K562 (cell line): ENCODE measurements around the gene SSH3. TPM values are rescaled to one million over a fixed set of nuclear protein-coding genes. Genes with fewer than 3 reads are reported as not detected.

Source experiments
- ATAC-seq: fragments of 200-7000 bp; cut with Tn5 transposase; 3 replicates; pipeline ENCODE4 v1.9.1; 2020; ENCODE audit warnings: moderate library complexity
- BruUV-seq: library from RNA; stranded (reverse); fragments of 400-500 nt; replicated peaks from 2 replicates; lab custom pipeline; 2021; lab: Mats Ljungman, UMichigan
- CTCF ChIA-PET: fragments of 300-600 bp; formaldehyde crosslinking; extraction: SDS; loops from one replicate; lab custom pipeline; 2021; ENCODE audit warnings: low intra/inter-chr PET ratio; lab: Yijun Ruan, JAX
- POLR2A ChIA-PET: fragments of 300-600, 350-650 bp; sonication (Branson Sonifier 250); formaldehyde crosslinking; extraction: SDS; loops from one replicate; lab custom pipeline; 2021; ENCODE audit warnings: antibody characterized with exemption, inconsistent platforms; lab: Yijun Ruan, JAX
- DNase-seq, 4 experiments: peaks; one replicate each; pipeline versions ENCODE4 v3.0.0 to v3.0.0-alpha.2; 2011 to 2018; ENCODE audit warnings: low spot score in 3 of 4, mixed read lengths in 3 of 4; ENCODE audit errors: extremely low read depth in 1 of 4
- FAIRE-seq: peaks from 2 replicates; lab custom pipeline; 2011; peaks lifted over from hg19 to GRCh38; lab: Jason Lieb, UNC
- H2AFZ ChIP-seq: 2 replicates; pipeline ENCODE4 v1.6.0; 2011; ENCODE audit warnings: low read depth, low read length, control low read depth, inconsistent platforms
- H3K27ac ChIP-seq: fragments of 200-600 bp; 3 replicates; pipeline ENCODE4 v1.8.0; 2011; ENCODE audit warnings: low read depth, mild to moderate bottlenecking, control low read depth, inconsistent platforms, low read length, moderate library complexity, mixed read lengths; ENCODE audit errors: extremely low read depth
- H3K27me3 ChIP-seq, 2 experiments: fragments of 300-600 bp in 1 of 2; 2 replicates in 1 of 2; 3 replicates in 1 of 2; pipeline versions ENCODE4 v1.6.0 to v1.8.0; 2011; ENCODE audit warnings: inconsistent platforms in 2 of 2, low read length in 2 of 2, mild to moderate bottlenecking in 1 of 2, mixed read lengths in 1 of 2, moderate library complexity in 1 of 2; ENCODE audit not compliant: control insufficient read depth in 2 of 2, insufficient read depth in 2 of 2
- H3K36me3 ChIP-seq: fragments of 300-600 bp; 3 replicates; pipeline ENCODE4 v1.8.0; 2011; ENCODE audit warnings: mild to moderate bottlenecking, low read length, inconsistent platforms; ENCODE audit not compliant: control insufficient read depth, insufficient read depth
- H3K4me1 ChIP-seq, 2 experiments: fragments of 200-600 bp in 1 of 2; replicated peaks in 1 of 2; 2 replicates in 1 of 2; 3 replicates in 1 of 2; pipeline versions ENCODE4 v1.5.1 to v1.8.0; 2011; ENCODE audit warnings: inconsistent platforms in 2 of 2, low read length in 2 of 2, mild to moderate bottlenecking in 1 of 2, mixed read lengths in 1 of 2, moderate library complexity in 1 of 2; ENCODE audit not compliant: control insufficient read depth in 2 of 2, insufficient read depth in 2 of 2
- H3K4me2 ChIP-seq: 2 replicates; pipeline ENCODE4 v1.6.1; 2011; ENCODE audit warnings: low read length, control low read depth, inconsistent platforms, mixed read lengths; ENCODE audit not compliant: insufficient read depth
- H3K4me3 ChIP-seq: fragments of 200-600 bp; sonication (generic), shearing (Covaris generic); 2 replicates; pipeline ENCODE4 v1.5.1; 2016; ENCODE audit warnings: control low read depth, inconsistent platforms
- H3K79me2 ChIP-seq: fragments of 200-600 bp; 3 replicates; pipeline ENCODE4 v1.8.0; 2011; ENCODE audit warnings: low read length, inconsistent platforms; ENCODE audit not compliant: control insufficient read depth, insufficient read depth
- H3K9ac ChIP-seq, 2 experiments: 2 replicates each; pipeline versions ENCODE4 v1.6.0 to v1.6.1; 2011; ENCODE audit warnings: low read depth in 2 of 2, low read length in 2 of 2, control low read depth in 1 of 2, inconsistent platforms in 1 of 2, mild to moderate bottlenecking in 1 of 2, mixed read lengths in 1 of 2; ENCODE audit not compliant: insufficient read depth in 1 of 2
- H3K9me1 ChIP-seq: one replicate; pipeline ENCODE4 v1.6.0; 2011; ENCODE audit warnings: inconsistent platforms, mild to moderate bottlenecking, low read length, moderate library complexity; ENCODE audit not compliant: control insufficient read depth, insufficient read depth
- H3K9me3 ChIP-seq: replicated peaks from 2 replicates; pipeline ENCODE4 v1.5.1; 2011; ENCODE audit warnings: low read depth, low read length, inconsistent platforms; ENCODE audit not compliant: control insufficient read depth, insufficient read depth
- H4K20me1 ChIP-seq: replicated peaks from 2 replicates; pipeline ENCODE4 v1.6.1; 2011; ENCODE audit warnings: low read length, inconsistent platforms, mixed read lengths; ENCODE audit not compliant: control insufficient read depth, insufficient read depth
- DEAF1 ChIP-seq: fragments of 450-650 bp; formaldehyde crosslinking; IDR thresholded peaks from 2 replicates; pipeline ENCODE4 v1.4.0; 2020; ENCODE audit warnings: mild to moderate bottlenecking, moderate library complexity
- E4F1 ChIP-seq: fragments of 250-450 bp; sonication (Bioruptor Pico); IDR thresholded peaks from 2 replicates; pipeline ENCODE4 v1.5.0; 2021; ENCODE audit warnings: mild to moderate bottlenecking, borderline replicate concordance
- EZH2 ChIP-seq: IDR thresholded peaks from 2 replicates; pipeline ENCODE4 v1.6.1; 2012; ENCODE audit warnings: low read depth, mild to moderate bottlenecking, inconsistent platforms, low read length, borderline replicate concordance
- GABPB2 ChIP-seq: fragments of 250-450 bp; sonication (Bioruptor Pico); conservative IDR thresholded peaks from 2 replicates; pipeline ENCODE4 v1.5.1; 2021; ENCODE audit warnings: mild to moderate bottlenecking
- NBN ChIP-seq: fragments of 450-650 bp; IDR thresholded peaks from 2 replicates; pipeline ENCODE4 v1.6.1; 2016; ENCODE audit warnings: low read depth, mild to moderate bottlenecking
- RBM34 ChIP-seq: fragments of 200-400 bp; formaldehyde crosslinking; IDR thresholded peaks from 2 replicates; pipeline ENCODE4 v1.6.1; 2018; ENCODE audit warnings: low read length, borderline replicate concordance; ENCODE audit not compliant: insufficient read depth
- SMARCB1 ChIP-seq: IDR thresholded peaks from 2 replicates; pipeline ENCODE4 v1.6.1; 2011; ENCODE audit warnings: improper control_type of control experiment, low read depth; ENCODE audit not compliant: insufficient read length
- WGBS: fragments of 100-300 bp; shearing (Covaris generic); methylation state at CpG from one replicate; pipeline ENCODE4 v1.1.6; 2016; ENCODE audit warnings: low coverage, mixed read lengths; ENCODE audit not compliant: insufficient coverage; ENCODE audit errors: missing lambda C conversion rate; 5-methylcytosine and 5-hydroxymethylcytosine counted together
- in situ Hi-C: fragments of 300-500 bp; cut with MboI; formaldehyde crosslinking; loops from 4 replicates; pipeline ENCODE4 v1.15.0; 2018; ENCODE audit warnings: inconsistent platforms, mixed read lengths
- intact Hi-C: fragments of 100-400 bp; cut with micrococcal nuclease; formaldehyde crosslinking; loops from 2 replicates; pipeline ENCODE4 v1.14.2; 2022
- polyA plus RNA-seq, 8 experiments: library from polyadenylated mRNA; depleted of rRNA in 4 of 8; stranded (reverse) in 5 of 8; unstranded in 3 of 8; fragments of >200 nt; fragmentation: Nextera tagmentation in 2 of 8; fragmentation: Illumina TruSeq in 1 of 8; extraction: Ambion mirVana in 2 of 8; extraction: Trizol in 1 of 8; gene quantifications; 2 replicates each; pipeline versions ENCODE4 v1.2.1 to v1.2.3, GENCODE V29; 2011 to 2014; ENCODE audit warnings: inconsistent platforms in 1 of 8, missing spikeins in 1 of 8
- total RNA-seq, 7 experiments: library from RNA; depleted of rRNA in 6 of 7; stranded (reverse); fragments of >200 nt in 6 of 7; fragmentation: Illumina TruSeq in 2 of 7; extraction: Trizol in 2 of 7; gene quantifications; 2 replicates each; pipeline versions ENCODE4 v1.2.1 to v1.2.3, GENCODE V29; 2011 to 2021; ENCODE audit warnings: low replicate concordance in 1 of 7

The SSH3 gene
- total and polyA plus RNA-seq, 9 of the 15 experiments (the other 6 are each of a cell fraction or from before 2014, with no cell fraction given) = 0.07 to 1.0 (median 0.24) TPM; not detected in 3

GRCh38 chr11:67307545-67308001 is 4.2 kb downstream of the SSH3 start (continued):
- TF ChIP-seq GABPB2 (CRISPR knock-in tag) = no peak
- TF ChIP-seq EZH2 = no peak

GRCh38 chr11:67308031-67308866 is 4.9 kb downstream of the SSH3 start:
- Histone ChIP-seq H3K36me3 (no peaks in the 10 kb centered on the region), H3K9me3 (no peaks in the 10 kb centered on the region), H3K9ac (peak overlapping the region in 1 of 2 experiments; percentile 43; a peak in 2 of 4 replicates), H3K27me3 (no peaks in the 10 kb centered on the region), H4K20me1 (no peaks in the 10 kb centered on the region), H3K9me1 (no peaks in the 10 kb centered on the region), H3K4me3 (no peak overlapping the region), H3K79me2 (no peaks in the 10 kb centered on the region), H3K27ac (no peak overlapping the region), H3K4me2 (no peak overlapping the region), H3K4me1 (peaks cover 21 to 68% of the 10 kb centered on the region in 2 experiments), H2AFZ (no peak overlapping the region)
- CTCF ChIA-PET = no interaction called here
- TF ChIP-seq NBN = no peak
- TF ChIP-seq DEAF1 (CRISPR knock-in tag) = no peak
- TF ChIP-seq E4F1 (CRISPR knock-in tag) = no peak
- TF ChIP-seq RBM34 = no peak
- no peak for TF ChIP-seq SMARCB1
- intact Hi-C loops (no loop called here), in situ Hi-C loops (no loop called here)
- no peak for FAIRE-seq
- WGBS = 54% methylated on average over 18 of the region's 20 CpGs
- ATAC-seq = no peak
- no peak for DNase-seq
- BruUV-seq = no TSS peak
- POLR2A ChIA-PET = interaction anchor here (0.6 to 1.8 kb wide), 5 partner anchors 9 to 294 kb away, joined by 3 to 4 read pairs (median 3); no protein-coding TSS in a partner anchor
